Trophoblast cell (in vitro differentiated cells and primary cell): ENCODE data around the gene PIM3.

Experiments
- DNase-seq, 2 donors: peaks; one replicate each; pipeline ENCODE4 v3.0.0-alpha.2; 2016
- H2AFZ ChIP-seq: 2 replicates; pipeline ENCODE4 v1.6.1; 2013; ENCODE audit warnings: low read length, moderate library complexity, mild to moderate bottlenecking; ENCODE audit not compliant: insufficient read depth, poor library complexity
- H2AK5ac ChIP-seq: 2 replicates; pipeline ENCODE4 v1.6.1; 2013; ENCODE audit warnings: mild to moderate bottlenecking, low read length
- H2BK120ac ChIP-seq: 2 replicates; pipeline ENCODE4 v1.6.1; 2013; ENCODE audit warnings: low read length, mild to moderate bottlenecking, moderate library complexity; ENCODE audit not compliant: insufficient read depth, poor library complexity
- H2BK12ac ChIP-seq: 2 replicates; pipeline ENCODE4 v1.6.1; 2013; ENCODE audit warnings: mild to moderate bottlenecking, low read length, moderate library complexity
- H2BK5ac ChIP-seq: 2 replicates; pipeline ENCODE4 v1.6.1; 2013; ENCODE audit warnings: low read length, low read depth, moderate library complexity, mild to moderate bottlenecking; ENCODE audit not compliant: poor library complexity
- H3K14ac ChIP-seq: 2 replicates; pipeline ENCODE4 v1.6.1; 2013; ENCODE audit warnings: mild to moderate bottlenecking, low read length
- H3K18ac ChIP-seq: 2 replicates; pipeline ENCODE4 v1.6.1; 2013; ENCODE audit warnings: mild to moderate bottlenecking, low read length
- H3K23ac ChIP-seq: 2 replicates; pipeline ENCODE4 v1.6.1; 2013; ENCODE audit warnings: low read length
- H3K27ac ChIP-seq: 2 replicates; pipeline ENCODE4 v1.5.1; 2013; ENCODE audit warnings: low read depth, mild to moderate bottlenecking, inconsistent platforms, low read length, moderate library complexity
- H3K27me3 ChIP-seq: 2 replicates; pipeline ENCODE4 v1.6.1; 2013; ENCODE audit warnings: inconsistent platforms, mild to moderate bottlenecking, low read length, moderate library complexity; ENCODE audit not compliant: insufficient read depth
- H3K36me3 ChIP-seq, 2 experiments: 1 replicate in 1 of 2; 2 replicates in 1 of 2; pipeline ENCODE4 v1.6.1; 2013; ENCODE audit warnings: low read length in 2 of 2, mild to moderate bottlenecking in 2 of 2, moderate library complexity in 1 of 2; ENCODE audit not compliant: insufficient read depth in 2 of 2, control insufficient read depth in 1 of 2
- H3K4ac ChIP-seq: 2 replicates; pipeline ENCODE4 v1.6.1; 2013; ENCODE audit warnings: low read depth, mild to moderate bottlenecking, low read length, moderate library complexity
- H3K4me1 ChIP-seq, 2 experiments: 1 replicate in 1 of 2; 2 replicates in 1 of 2; pipeline ENCODE4 v1.6.1; 2013; ENCODE audit warnings: low read length in 2 of 2, mild to moderate bottlenecking in 2 of 2, moderate library complexity in 1 of 2; ENCODE audit not compliant: insufficient read depth in 2 of 2, control insufficient read depth in 1 of 2
- H3K4me2 ChIP-seq: 2 replicates; pipeline ENCODE4 v1.6.1; 2013; ENCODE audit warnings: inconsistent platforms, mild to moderate bottlenecking, low read length, moderate library complexity
- H3K4me3 ChIP-seq: 2 replicates; pipeline ENCODE4 v1.5.1; 2013; ENCODE audit warnings: mild to moderate bottlenecking, low read depth, low read length, inconsistent platforms
- H3K79me1 ChIP-seq: one replicate; pipeline ENCODE4 v1.6.1; 2013; ENCODE audit warnings: low read length
- H3K79me2 ChIP-seq: 2 replicates; pipeline ENCODE4 v1.6.1; 2013; ENCODE audit warnings: low read length, mild to moderate bottlenecking; ENCODE audit not compliant: control insufficient read depth, insufficient read depth, poor library complexity
- H3K9ac ChIP-seq: 2 replicates; pipeline ENCODE4 v1.6.1; 2013; ENCODE audit warnings: mild to moderate bottlenecking, low read length
- H3K9me3 ChIP-seq: 2 replicates; pipeline ENCODE4 v1.6.1; 2013; ENCODE audit warnings: low read depth, mild to moderate bottlenecking, control low read depth, inconsistent platforms, low read length; ENCODE audit not compliant: insufficient read depth
- H4K12ac ChIP-seq: 2 replicates; pipeline ENCODE4 v1.6.1; 2013; ENCODE audit warnings: low read depth, mild to moderate bottlenecking, low read length, moderate library complexity
- H4K8ac ChIP-seq: 2 replicates; pipeline ENCODE4 v1.6.1; 2013; ENCODE audit warnings: low read depth, mild to moderate bottlenecking, low read length, moderate library complexity
- H4K91ac ChIP-seq: one replicate; pipeline ENCODE4 v1.6.1; 2013; ENCODE audit warnings: low read depth, mild to moderate bottlenecking, low read length, moderate library complexity
- WGBS: extraction: QIAGEN DNeasy Blood & Tissue Kit; methylation state at CpG from one replicate; pipeline ENCODE4 v1.1.7; 2013; ENCODE audit warnings: missing lambda C conversion rate; ENCODE audit not compliant: insufficient read length, insufficient coverage; ENCODE audit errors: extremely low coverage; 5-methylcytosine and 5-hydroxymethylcytosine counted together

The PIM3 gene

DNA sequence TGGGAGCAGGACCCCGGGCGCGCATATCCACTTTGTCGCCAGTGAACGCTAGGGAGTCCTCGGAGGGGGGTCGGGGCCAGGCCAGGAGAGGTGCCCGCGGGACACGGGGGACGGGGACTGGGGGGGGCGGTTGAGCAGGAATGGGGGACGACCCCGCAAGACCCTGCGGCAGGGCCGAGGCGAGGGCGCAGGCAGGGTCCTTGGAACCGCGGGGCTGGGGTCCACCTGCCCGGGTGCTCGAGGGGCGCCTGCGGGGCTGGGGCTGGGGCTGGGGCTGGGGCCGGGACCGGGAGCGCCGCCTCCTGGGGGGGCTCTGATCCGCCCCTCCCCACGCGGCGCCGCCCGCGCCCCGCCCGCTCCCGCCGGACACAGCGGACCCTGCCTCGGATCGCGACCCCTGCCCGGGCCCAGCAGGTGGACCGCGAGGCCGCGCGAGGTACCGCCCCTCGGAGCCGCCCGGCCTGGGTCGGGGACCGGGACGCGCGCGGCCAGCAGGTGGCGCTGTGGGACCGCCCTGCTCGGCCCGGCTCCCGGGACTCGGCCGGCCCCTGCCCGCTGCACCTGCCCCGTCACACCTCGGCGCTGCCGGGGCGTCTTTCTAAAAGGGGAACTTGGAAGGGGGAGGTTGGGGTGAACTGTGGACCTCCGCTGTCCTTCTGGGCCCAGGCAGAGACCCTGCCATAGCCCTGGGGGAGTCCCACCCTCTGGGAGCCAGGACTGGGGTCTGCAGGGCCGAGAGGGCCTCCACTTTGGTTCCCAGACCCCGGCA, 31.2 kb upstream of the PIM3 start:
- WGBS = no CpG with 5 or more reads among the region's 75 CpGs
- Histone ChIP-seq H2BK12ac (no peak overlapping the region), H4K12ac (no peak overlapping the region), H4K91ac (no peak overlapping the region), H2AK5ac (no peak overlapping the region), H3K27me3 (no peaks in the 10 kb centered on the region), H3K79me2 (no peaks in the 10 kb centered on the region), H3K27ac (no peak overlapping the region), H3K14ac (no peak overlapping the region), H2BK120ac (no peak overlapping the region), H3K79me1 (no peaks in the 10 kb centered on the region), H3K9ac (no peak overlapping the region), H3K4me2 (no peak overlapping the region), H2AFZ (no peak overlapping the region), H2BK5ac (no peak overlapping the region), H4K8ac (no peak overlapping the region), H3K9me3 (no peaks in the 10 kb centered on the region), H3K4me3 (no peak overlapping the region), H3K23ac (no peak overlapping the region), H3K4ac (no peak overlapping the region), H3K36me3 (peaks cover 13 to 15% of the 10 kb centered on the region in 2 experiments), H3K18ac (no peak overlapping the region), H3K4me1 (no peaks in the 10 kb centered on the region)
- DNase-seq = peak; percentile 37 to 72

DNA sequence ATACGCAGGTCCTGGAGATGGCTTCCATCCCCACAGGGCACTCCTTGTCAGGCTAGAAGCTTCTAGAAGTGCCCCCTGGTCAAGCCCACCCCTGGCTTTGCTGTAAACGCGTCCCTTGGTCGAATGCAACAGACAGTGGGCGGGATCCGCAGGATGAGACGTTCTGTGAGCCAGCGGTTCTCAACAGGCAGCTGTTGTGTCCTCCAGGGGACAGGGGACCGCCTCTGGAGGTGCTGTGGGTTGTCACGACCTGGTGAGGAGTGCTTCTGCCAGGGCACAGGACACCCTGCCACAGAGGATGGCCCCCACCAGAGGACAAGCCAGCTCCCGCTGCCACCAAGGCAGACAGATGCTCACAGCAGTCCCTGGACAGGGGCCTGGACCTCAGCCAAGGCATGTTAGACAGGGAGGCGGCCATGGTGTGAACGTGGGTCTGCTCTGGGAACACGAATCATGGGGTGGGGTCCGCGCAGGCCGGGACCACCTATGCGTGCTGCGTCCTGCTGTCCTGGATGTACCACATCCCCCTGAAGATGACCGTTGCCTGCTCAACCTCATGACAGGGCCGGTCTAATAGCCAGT, 30.5 kb upstream of the PIM3 start:
- H2AK5ac ChIP-seq = peak overlapping the region; percentile 11

DNA sequence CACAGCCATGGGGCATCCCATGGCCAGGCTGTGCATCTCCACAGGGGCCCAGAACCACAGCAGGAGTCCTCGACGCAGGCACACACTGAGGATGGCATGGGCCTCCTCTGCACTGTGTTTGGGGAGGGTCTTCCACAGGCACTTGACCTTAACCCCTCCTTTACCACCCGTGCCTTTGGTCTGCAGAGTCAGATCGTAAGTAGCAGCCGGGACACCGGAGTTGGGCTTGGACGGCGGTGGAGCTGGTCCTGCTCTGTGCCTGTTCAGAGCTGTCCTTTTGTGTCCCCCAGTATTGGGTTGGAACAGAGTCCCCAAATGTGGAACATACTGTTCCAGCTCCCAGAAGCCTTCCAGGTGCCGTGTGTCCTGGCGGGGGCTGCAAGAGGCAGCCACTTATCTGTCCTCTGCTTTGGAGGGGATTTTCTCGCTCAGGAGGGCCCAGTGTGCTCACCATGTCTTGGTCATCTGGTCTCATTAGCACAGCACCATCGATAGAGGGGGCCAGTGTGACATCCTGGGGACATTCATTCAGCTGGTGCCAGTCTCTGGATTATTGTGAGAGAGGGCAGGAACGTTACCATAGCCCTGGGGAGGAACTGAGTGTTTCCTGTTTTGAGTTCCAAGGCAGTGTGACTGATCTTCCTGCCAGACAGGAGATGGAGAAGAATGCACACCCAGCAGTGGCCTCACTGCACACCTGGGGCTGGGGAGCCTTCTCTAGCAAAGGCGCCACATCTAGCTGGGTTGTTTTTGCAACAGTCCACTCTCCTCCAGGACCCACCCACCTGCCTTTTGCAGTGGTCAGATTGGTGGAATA, 29.8 kb upstream of the PIM3 start:
- H3K9me3 ChIP-seq = no peaks in the 10 kb centered on the region
- no peaks in the 10 kb centered on the region for H3K79me2 ChIP-seq
- DNase-seq = peak; percentile 66 to 70
- no peak overlapping the region for H4K91ac ChIP-seq
- H4K12ac ChIP-seq = no peak overlapping the region
- H3K27ac ChIP-seq = no peak overlapping the region
- no peak overlapping the region for H3K23ac ChIP-seq
- H4K8ac ChIP-seq = no peak overlapping the region
- no peak overlapping the region for H2BK12ac ChIP-seq
- no peak overlapping the region for H2BK120ac ChIP-seq
- H3K79me1 ChIP-seq = no peaks in the 10 kb centered on the region
- no peak overlapping the region for H3K14ac ChIP-seq
- H3K4ac ChIP-seq = no peak overlapping the region
- H2AK5ac ChIP-seq = no peak overlapping the region
- WGBS = no CpG with 5 or more reads among the region's 14 CpGs
- no peak overlapping the region for H3K4me3 ChIP-seq
- no peak overlapping the region for H3K9ac ChIP-seq
- no peaks in the 10 kb centered on the region for H3K27me3 ChIP-seq
- no peak overlapping the region for H3K18ac ChIP-seq
- H3K36me3 ChIP-seq = peaks cover 6 to 8% of the 10 kb centered on the region in 2 experiments
- no peak overlapping the region for H3K4me2 ChIP-seq
- H2BK5ac ChIP-seq = no peak overlapping the region
- H2AFZ ChIP-seq = no peak overlapping the region
- H3K4me1 ChIP-seq = no peaks in the 10 kb centered on the region

More for the DNA sequence above, 30.5 kb upstream of the PIM3 start:
- no peak overlapping the region for H2AFZ ChIP-seq
- H3K36me3 ChIP-seq = peaks cover 11 to 13% of the 10 kb centered on the region in 2 experiments
- no peak overlapping the region for H4K8ac ChIP-seq
- no peak overlapping the region for H3K18ac ChIP-seq
- H4K91ac ChIP-seq = no peak overlapping the region
- no peaks in the 10 kb centered on the region for H3K27me3 ChIP-seq
- H3K4me2 ChIP-seq = no peak overlapping the region
- H3K14ac ChIP-seq = no peak overlapping the region
- no peak overlapping the region for H2BK120ac ChIP-seq
- H3K9me3 ChIP-seq = no peaks in the 10 kb centered on the region
- DNase-seq = no peak
- no peak overlapping the region for H3K4me3 ChIP-seq
- no peak overlapping the region for H2BK5ac ChIP-seq
- no peak overlapping the region for H3K9ac ChIP-seq
- H4K12ac ChIP-seq = no peak overlapping the region
- H3K4ac ChIP-seq = no peak overlapping the region
- H3K23ac ChIP-seq = no peak overlapping the region
- no peaks in the 10 kb centered on the region for H3K4me1 ChIP-seq
- no peak overlapping the region for H2BK12ac ChIP-seq
- H3K79me2 ChIP-seq = no peaks in the 10 kb centered on the region
- no peaks in the 10 kb centered on the region for H3K79me1 ChIP-seq
- no CpG with 5 or more reads among the region's 21 CpGs for WGBS
- H3K27ac ChIP-seq = no peak overlapping the region

DNA sequence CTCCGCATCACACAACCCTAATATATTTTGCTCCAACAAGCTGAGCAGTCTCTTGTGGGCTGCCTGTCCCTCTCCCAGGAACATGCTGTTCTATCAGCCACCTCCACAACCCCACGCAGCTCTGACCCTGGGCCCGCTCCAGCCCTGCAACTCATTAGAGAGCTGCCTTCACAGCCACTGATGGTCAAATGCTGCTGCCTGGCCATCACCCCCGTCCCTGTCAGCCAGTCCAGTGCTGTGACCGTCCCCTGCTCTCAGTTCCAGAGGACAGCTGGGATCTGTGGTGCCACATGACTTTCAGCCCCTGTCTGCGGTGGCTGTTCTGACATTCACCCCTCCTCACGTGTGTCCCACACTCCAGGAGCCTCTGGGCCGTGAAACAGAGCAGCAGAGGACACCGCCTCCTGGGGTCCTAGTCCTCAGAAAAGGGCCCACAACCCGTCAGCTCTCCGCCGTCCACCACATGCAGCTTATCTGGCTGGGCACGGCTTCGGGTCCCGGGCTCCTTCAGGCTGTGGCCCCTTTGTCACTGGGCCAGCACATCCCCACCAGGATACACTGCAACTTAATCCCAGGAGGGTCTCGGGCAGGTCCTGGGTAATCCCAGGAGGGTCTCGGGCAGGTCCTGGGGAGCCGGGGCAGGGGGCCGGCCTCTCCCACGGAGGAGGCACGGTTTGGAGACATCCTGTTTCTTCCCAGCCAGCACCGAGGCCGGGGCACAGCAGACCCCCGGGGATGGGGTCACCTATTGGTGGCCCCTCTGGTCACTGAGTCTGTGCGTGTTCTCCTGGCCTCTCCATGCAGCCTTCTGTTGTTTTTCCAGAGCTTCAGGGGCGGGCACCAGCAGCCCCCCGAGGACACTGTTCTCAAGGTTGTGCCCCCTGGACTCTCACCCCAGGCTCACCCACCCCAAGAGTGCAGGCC, 27.1 kb upstream of the PIM3 start:
- Histone ChIP-seq H3K18ac (no peak overlapping the region), H2AK5ac (no peak overlapping the region), H3K9me3 (no peaks in the 10 kb centered on the region), H3K14ac (no peak overlapping the region), H3K79me1 (peaks cover 6% of the 10 kb centered on the region), H3K9ac (no peak overlapping the region), H2AFZ (no peak overlapping the region), H3K27ac (no peak overlapping the region), H4K8ac (no peak overlapping the region), H3K27me3 (no peaks in the 10 kb centered on the region), H2BK120ac (no peak overlapping the region), H3K4me3 (no peak overlapping the region), H3K4me2 (no peak overlapping the region), H4K91ac (no peak overlapping the region), H3K79me2 (no peaks in the 10 kb centered on the region), H3K4me1 (peaks cover 7 to 13% of the 10 kb centered on the region in 2 experiments), H3K23ac (no peak overlapping the region), H3K4ac (no peak overlapping the region), H2BK5ac (no peak overlapping the region), H2BK12ac (no peak overlapping the region), H4K12ac (no peak overlapping the region), H3K36me3 (no peaks in the 10 kb centered on the region)
- DNase-seq = no peak
- no CpG with 5 or more reads among the region's 27 CpGs for WGBS
